Measurements from ENCODE around the gene BAX.

BAX gene

GRCh38 chr19:48991011-48991609 lies 36.4 kb downstream of the BAX start:
- H3K27me3 ChIP-seq (ENCODE audit: control insufficient read depth, insufficient read depth, low read length), result no peaks in the 10 kb centered on the region
- peaks cover 35% of the 10 kb centered on the region for H3K36me3 ChIP-seq (ENCODE audit: control insufficient read depth, insufficient read depth, low read length)
- H3K9me3 ChIP-seq (ENCODE audit: control insufficient read depth, insufficient read depth, low read length), result no peaks in the 10 kb centered on the region
- no peak overlapping the region for H3K9ac ChIP-seq (ENCODE audit: low read depth, low read length)
- H3K4me3 ChIP-seq (ENCODE audit: low read depth, low read length), result no peak overlapping the region
- no peak overlapping the region for H3K27ac ChIP-seq (ENCODE audit: low read depth, low read length)
- peaks cover 7% of the 10 kb centered on the region; the same call in 1 of the 2 replicates for H3K4me1 ChIP-seq (ENCODE audit: control insufficient read depth, insufficient read depth, low read length)

- Histone ChIP-seq H3K36me3 (ENCODE audit: control insufficient read depth, insufficient read depth, low read length) (peaks cover 26% of the 10 kb centered on the region), H3K9me3 (ENCODE audit: control insufficient read depth, insufficient read depth, low read length) (no peaks in the 10 kb centered on the region), H3K27ac (ENCODE audit: low read depth, low read length) (peak overlapping the region; percentile 85), H3K9ac (ENCODE audit: low read depth, low read length) (peak overlapping the region; percentile 33; the same call in 1 of the 2 replicates), H3K27me3 (ENCODE audit: control insufficient read depth, insufficient read depth, low read length) (no peaks in the 10 kb centered on the region), H3K4me1 (ENCODE audit: control insufficient read depth, insufficient read depth, low read length) (peaks cover 7% of the 10 kb centered on the region; the same call in 1 of the 2 replicates), H3K4me3 (ENCODE audit: low read depth, low read length) (peak overlapping the region; percentile 79)
Measured at GRCh38 chr19:48991873-48992580, 37.4 kb downstream of the BAX start.

- Histone ChIP-seq H3K9ac (ENCODE audit: low read depth, low read length) (peak overlapping the region; percentile 58; the same call in 1 of the 2 replicates), H3K27ac (ENCODE audit: low read depth, low read length) (peak overlapping the region; percentile 85), H3K27me3 (ENCODE audit: control insufficient read depth, insufficient read depth, low read length) (no peaks in the 10 kb centered on the region), H3K36me3 (ENCODE audit: control insufficient read depth, insufficient read depth, low read length) (peaks cover 23% of the 10 kb centered on the region), H3K4me1 (ENCODE audit: control insufficient read depth, insufficient read depth, low read length) (peaks cover 7% of the 10 kb centered on the region; the same call in 1 of the 2 replicates), H3K9me3 (ENCODE audit: control insufficient read depth, insufficient read depth, low read length) (no peaks in the 10 kb centered on the region), H3K4me3 (ENCODE audit: low read depth, low read length) (peak overlapping the region; percentile 79)
Measured at GRCh38 chr19:48992581-48993174, 38.0 kb downstream of the BAX start.

GRCh38 chr19:48993175-48994034 lies 38.7 kb downstream of the BAX start, which contains the start of the genes GYS1 and RUVBL2:
Gene GYS1 (minus strand): TSS chr19:48993309. CDS start chr19:48993112, 197 bp downstream.
Gene RUVBL2 (plus strand): TSS chr19:48993887. CDS start chr19:48993912, 25 bp downstream.
- peaks cover 18% of the 10 kb centered on the region for H3K36me3 ChIP-seq (ENCODE audit: control insufficient read depth, insufficient read depth, low read length)
- no peaks in the 10 kb centered on the region for H3K27me3 ChIP-seq (ENCODE audit: control insufficient read depth, insufficient read depth, low read length)
- H3K9me3 ChIP-seq (ENCODE audit: control insufficient read depth, insufficient read depth, low read length), result no peaks in the 10 kb centered on the region
- H3K27ac ChIP-seq (ENCODE audit: low read depth, low read length), result peak within 1 kb of the TSS; percentile 85
- H3K4me1 ChIP-seq (ENCODE audit: control insufficient read depth, insufficient read depth, low read length), result peaks cover 7% of the 10 kb centered on the region; the same call in 1 of the 2 replicates
- H3K4me3 ChIP-seq (ENCODE audit: low read depth, low read length), result peak within 1 kb of the TSS; percentile 81
- peak within 1 kb of the TSS; percentile 58 for H3K9ac ChIP-seq (ENCODE audit: low read depth, low read length)

- Histone ChIP-seq H3K27me3 (ENCODE audit: control insufficient read depth, insufficient read depth, low read length) (no peaks in the 10 kb centered on the region), H3K27ac (ENCODE audit: low read depth, low read length) (peak overlapping the region; percentile 82), H3K4me1 (ENCODE audit: control insufficient read depth, insufficient read depth, low read length) (peaks cover 7% of the 10 kb centered on the region; the same call in 1 of the 2 replicates), H3K4me3 (ENCODE audit: low read depth, low read length) (peak overlapping the region; percentile 81), H3K9ac (ENCODE audit: low read depth, low read length) (peak overlapping the region; percentile 37), H3K9me3 (ENCODE audit: control insufficient read depth, insufficient read depth, low read length) (no peaks in the 10 kb centered on the region), H3K36me3 (ENCODE audit: control insufficient read depth, insufficient read depth, low read length) (peaks cover 12% of the 10 kb centered on the region; the same call in 1 of the 2 replicates)
Measured at GRCh38 chr19:48994035-48994386, 39.3 kb downstream of the BAX start.

GRCh38 chr19:48997972-48998371 lies 43.3 kb downstream of the BAX start:
- Histone ChIP-seq H3K4me1 (ENCODE audit: control insufficient read depth, insufficient read depth, low read length) (no peaks in the 10 kb centered on the region), H3K27ac (ENCODE audit: low read depth, low read length) (no peak overlapping the region), H3K9ac (ENCODE audit: low read depth, low read length) (no peak overlapping the region), H3K36me3 (ENCODE audit: control insufficient read depth, insufficient read depth, low read length) (peaks cover 16% of the 10 kb centered on the region), H3K27me3 (ENCODE audit: control insufficient read depth, insufficient read depth, low read length) (no peaks in the 10 kb centered on the region), H3K4me3 (ENCODE audit: low read depth, low read length) (no peak overlapping the region), H3K9me3 (ENCODE audit: control insufficient read depth, insufficient read depth, low read length) (no peaks in the 10 kb centered on the region)

- Histone ChIP-seq H3K4me3 (ENCODE audit: low read depth, low read length) (no peak overlapping the region), H3K36me3 (ENCODE audit: control insufficient read depth, insufficient read depth, low read length) (peaks cover 33% of the 10 kb centered on the region), H3K27me3 (ENCODE audit: control insufficient read depth, insufficient read depth, low read length) (no peaks in the 10 kb centered on the region)
Measured at GRCh38 chr19:48999481-49000325, 45.0 kb downstream of the BAX start.

GRCh38 chr19:49004133-49004532 lies 49.5 kb downstream of the BAX start:
- H3K36me3 ChIP-seq (ENCODE audit: control insufficient read depth, insufficient read depth, low read length), result peaks cover 62% of the 10 kb centered on the region
- no peak overlapping the region for H3K27ac ChIP-seq (ENCODE audit: low read depth, low read length)
- no peak overlapping the region for H3K9ac ChIP-seq (ENCODE audit: low read depth, low read length)
- H3K27me3 ChIP-seq (ENCODE audit: control insufficient read depth, insufficient read depth, low read length), result no peaks in the 10 kb centered on the region
- no peaks in the 10 kb centered on the region for H3K9me3 ChIP-seq (ENCODE audit: control insufficient read depth, insufficient read depth, low read length)
- no peak overlapping the region for H3K4me3 ChIP-seq (ENCODE audit: low read depth, low read length)
- H3K4me1 ChIP-seq (ENCODE audit: control insufficient read depth, insufficient read depth, low read length), result no peaks in the 10 kb centered on the region

More at GRCh38 chr19:48999481-49000325, 45.0 kb downstream of the BAX start:
- Histone ChIP-seq H3K27ac (ENCODE audit: low read depth, low read length) (peak overlapping the region; percentile 68), H3K9me3 (ENCODE audit: control insufficient read depth, insufficient read depth, low read length) (no peaks in the 10 kb centered on the region), H3K9ac (ENCODE audit: low read depth, low read length) (no peak overlapping the region), H3K4me1 (ENCODE audit: control insufficient read depth, insufficient read depth, low read length) (no peaks in the 10 kb centered on the region)

- Histone ChIP-seq H3K9ac (ENCODE audit: low read depth, low read length) (no peak overlapping the region), H3K9me3 (ENCODE audit: control insufficient read depth, insufficient read depth, low read length) (no peaks in the 10 kb centered on the region), H3K27ac (ENCODE audit: low read depth, low read length) (no peak overlapping the region), H3K4me1 (ENCODE audit: control insufficient read depth, insufficient read depth, low read length) (no peaks in the 10 kb centered on the region), H3K4me3 (ENCODE audit: low read depth, low read length) (no peak overlapping the region), H3K36me3 (ENCODE audit: control insufficient read depth, insufficient read depth, low read length) (peaks cover 72% of the 10 kb centered on the region), H3K27me3 (ENCODE audit: control insufficient read depth, insufficient read depth, low read length) (no peaks in the 10 kb centered on the region)
Measured at GRCh38 chr19:49004964-49005614, 50.4 kb downstream of the BAX start.
